Erythroblast (primary cell): ENCODE data around the gene DDX54.
"Not testable (repeated sequence)": the region's sequence is repeated elsewhere in the genome, so short reads cannot be mapped to it uniquely, and the experiment has no call there.

Source experiments
- DNase-seq, 2 experiments: peaks; one replicate each; lab custom pipeline; 2025; lab: John Stamatoyannopoulos, UW
- GATA1 ChIP-seq: IDR thresholded peaks from 2 replicates; pipeline ENCODE4 v1.6.1; 2011; ENCODE audit warnings: low read depth, mild to moderate bottlenecking, control low read depth, low read length, moderate library complexity
- POLR2A ChIP-seq: IDR thresholded peaks from 2 replicates; pipeline ENCODE4 v1.6.1; 2011; ENCODE audit warnings: mild to moderate bottlenecking, low read length

DDX54 gene

GRCh38 chr12:113154351-113154973 lies 30.8 kb downstream of the DDX54 start:
- no peak for TF ChIP-seq POLR2A
- no peak for TF ChIP-seq GATA1
- DNase-seq = no peak

DNA sequence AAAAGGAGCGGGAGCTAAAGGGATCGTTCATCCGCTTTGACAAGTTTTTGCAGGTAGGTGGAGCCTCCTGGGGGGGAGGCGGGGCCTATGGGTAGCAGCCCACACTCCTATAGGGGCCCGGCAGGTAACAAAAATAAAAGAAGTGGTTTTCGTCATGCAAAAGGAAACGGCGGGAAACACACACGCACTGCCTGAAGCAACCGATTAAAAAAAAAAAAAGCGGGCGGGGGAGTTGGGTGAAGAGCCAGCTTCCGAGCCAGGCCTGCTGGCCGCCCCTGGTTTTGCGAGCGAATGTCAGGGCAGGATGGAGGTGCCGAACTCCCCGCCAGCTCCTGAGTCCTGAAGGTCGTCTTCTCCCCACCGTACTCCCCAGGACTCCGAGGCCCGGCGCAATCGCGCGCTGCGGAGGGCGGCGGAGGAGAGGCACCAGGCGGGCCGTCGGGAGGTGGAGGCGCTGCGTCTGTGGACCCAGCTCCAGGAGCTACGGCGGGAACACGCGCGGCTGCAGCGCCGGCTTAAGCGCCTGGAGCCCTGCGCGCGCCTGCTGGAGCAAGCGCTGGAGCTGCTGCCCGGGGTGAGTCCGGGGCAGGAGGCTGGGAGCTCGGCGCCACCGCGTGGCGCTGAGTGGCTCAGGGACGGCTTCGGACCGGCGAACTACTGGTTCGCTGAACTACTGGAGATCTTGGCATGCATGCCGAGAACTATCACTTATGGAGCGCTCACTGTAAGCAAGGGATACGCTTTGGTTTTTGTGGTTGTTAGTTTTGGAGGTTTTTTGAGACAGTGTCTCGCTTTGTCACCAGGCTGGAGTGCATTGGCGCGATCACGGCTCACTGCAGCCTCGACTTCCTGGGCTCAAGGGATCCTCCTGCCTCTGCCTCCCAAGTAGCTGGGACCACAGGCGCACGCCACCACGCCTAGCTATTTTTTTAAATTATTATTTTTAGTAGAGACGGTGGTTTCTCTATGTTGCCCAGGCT lies 32.2 kb downstream of the DDX54 start:
- DNase-seq = peak; percentile 58 to 67
- TF ChIP-seq GATA1 (no peak), POLR2A (no peak)

DNA sequence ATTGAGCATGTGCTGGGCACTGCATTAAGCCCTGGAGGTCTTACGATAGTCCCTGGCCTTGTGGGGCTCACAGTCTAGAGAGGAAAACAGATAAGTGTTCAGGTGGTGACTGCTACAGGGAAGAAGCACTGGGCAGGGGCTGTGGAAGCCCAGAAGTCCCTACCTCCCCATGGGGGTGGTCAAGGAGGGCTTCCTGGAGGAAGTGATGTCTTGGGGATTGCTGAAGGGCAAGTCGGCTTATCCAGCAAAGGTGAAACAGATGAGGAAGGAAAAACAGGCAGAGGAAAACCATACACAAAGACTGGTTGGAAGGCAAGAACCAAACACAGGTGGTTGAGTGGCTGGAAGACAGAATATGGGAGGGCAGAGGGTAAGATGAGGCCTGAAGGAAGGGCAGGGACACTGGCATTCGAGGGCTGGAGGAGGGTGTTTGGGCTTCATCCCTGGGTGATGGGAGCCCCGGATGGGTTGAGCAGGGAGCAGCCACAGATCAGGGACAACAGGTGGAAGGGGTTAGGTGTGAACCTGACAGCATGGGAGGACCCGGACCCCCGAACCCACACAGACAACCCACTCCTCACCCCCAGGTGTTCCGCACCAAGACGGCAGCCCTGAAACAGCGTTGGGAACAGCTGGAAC lies 33.0 kb downstream of the DDX54 start:
- DNase-seq = no peak
- TF ChIP-seq GATA1 (no peak), POLR2A (no peak)

- TF ChIP-seq POLR2A = no peak
- no peak for TF ChIP-seq GATA1
- DNase-seq = no peak
These were observed 33.6 kb downstream of the DDX54 start for GRCh38 chr12:113151655-113152054.

GRCh38 chr12:113149361-113150150 lies 35.7 kb downstream of the DDX54 start, which contains the start of gene CFAP73:
Gene CFAP73, plus strand, starts transcription at chr12:113149724. Its CDS starts 134 bp downstream, at chr12:113149858.
- TF ChIP-seq POLR2A = no peak
- no peak for TF ChIP-seq GATA1
- DNase-seq = peak; percentile 16 to 39

DNA sequence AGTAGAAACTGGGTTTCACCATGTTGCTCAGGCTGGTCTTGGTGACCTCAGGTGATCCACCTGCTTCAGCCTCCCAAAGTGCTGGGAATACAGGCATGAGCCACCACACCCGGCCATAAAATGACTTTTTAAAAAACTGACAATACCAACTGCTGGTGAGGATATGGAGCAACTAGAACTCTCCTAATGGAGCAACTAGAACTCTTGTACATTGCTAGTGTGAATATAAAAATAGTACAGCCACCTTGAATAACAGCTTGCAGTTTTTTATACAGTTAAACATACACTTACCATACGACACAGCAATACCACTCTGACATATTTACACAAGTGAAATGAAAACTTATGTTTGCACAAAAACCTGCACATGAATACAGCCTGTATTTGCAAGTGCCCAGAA lies 38.3 kb downstream of the DDX54 start:
- TF ChIP-seq GATA1 (no peak), POLR2A (no peak)
- DNase-seq = no peak

- TF ChIP-seq GATA1 = no peak
- no peak for TF ChIP-seq POLR2A
- DNase-seq = no peak
These were observed 39.3 kb downstream of the DDX54 start for GRCh38 chr12:113145720-113146551.

DNA sequence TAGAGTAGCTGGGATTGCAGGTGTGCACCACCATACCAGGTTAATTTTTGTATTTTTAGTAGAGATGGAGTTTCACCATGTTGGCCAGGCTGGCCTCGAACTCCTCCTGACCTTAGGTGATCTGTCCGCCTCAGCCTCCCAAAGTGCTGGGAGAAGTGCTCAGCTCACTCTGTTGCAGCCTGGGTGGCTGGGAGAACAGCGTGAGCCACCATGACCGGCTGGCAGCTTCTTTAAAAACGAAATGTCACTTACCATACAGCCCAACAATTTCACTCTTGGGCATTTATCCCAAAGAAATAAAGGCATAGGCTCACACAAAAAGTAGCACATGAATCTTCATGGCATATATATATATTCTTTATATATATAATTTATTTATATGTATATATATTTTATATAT lies 40.5 kb downstream of the DDX54 start:
- DNase-seq = no peak
- TF ChIP-seq GATA1 (no peak), POLR2A (no peak)

GRCh38 chr12:113143959-113144358 lies 41.3 kb downstream of the DDX54 start:
- TF ChIP-seq GATA1 (no peak), POLR2A (no peak)
- no peak for DNase-seq

- TF ChIP-seq POLR2A = no peak
- no peak for TF ChIP-seq GATA1
- DNase-seq = no peak
These were observed 42.4 kb downstream of the DDX54 start for GRCh38 chr12:113142886-113143332.

DNA sequence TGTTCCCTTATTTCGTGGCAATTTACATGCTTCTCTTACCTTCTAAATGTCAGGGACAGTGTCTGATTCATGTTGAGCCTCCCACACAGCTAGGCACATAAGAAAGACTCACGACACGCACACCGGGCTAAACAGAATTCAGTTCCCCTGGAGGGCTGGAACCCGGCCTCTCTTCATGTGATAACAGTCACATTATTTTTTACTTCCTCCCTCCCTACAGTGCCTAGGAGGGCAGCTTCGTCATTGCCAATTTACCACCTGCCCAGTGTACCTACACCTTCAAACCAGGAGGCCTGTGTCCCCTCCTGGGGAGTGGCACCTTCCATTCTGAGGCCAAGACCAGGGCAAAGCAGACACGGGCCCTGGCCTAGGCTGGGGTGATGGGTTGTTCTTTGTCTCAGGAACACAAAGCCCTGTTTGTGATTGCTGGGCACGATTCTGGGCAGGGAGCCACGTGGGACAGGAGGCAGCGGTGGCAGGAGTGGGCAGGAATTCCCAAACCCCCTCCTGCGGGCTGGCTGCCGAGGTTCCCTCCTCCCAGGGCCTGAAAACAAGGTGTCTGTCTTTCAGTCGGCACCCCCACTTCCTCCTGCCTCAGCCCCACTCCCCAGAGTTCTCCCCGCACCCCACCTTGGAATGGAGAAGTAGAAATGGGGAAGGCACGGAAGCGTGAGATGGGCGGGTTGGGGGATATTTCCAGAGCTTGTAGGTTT lies 42.9 kb downstream of the DDX54 start:
- no peak for DNase-seq
- TF ChIP-seq GATA1 (no peak), POLR2A (no peak)

DNA sequence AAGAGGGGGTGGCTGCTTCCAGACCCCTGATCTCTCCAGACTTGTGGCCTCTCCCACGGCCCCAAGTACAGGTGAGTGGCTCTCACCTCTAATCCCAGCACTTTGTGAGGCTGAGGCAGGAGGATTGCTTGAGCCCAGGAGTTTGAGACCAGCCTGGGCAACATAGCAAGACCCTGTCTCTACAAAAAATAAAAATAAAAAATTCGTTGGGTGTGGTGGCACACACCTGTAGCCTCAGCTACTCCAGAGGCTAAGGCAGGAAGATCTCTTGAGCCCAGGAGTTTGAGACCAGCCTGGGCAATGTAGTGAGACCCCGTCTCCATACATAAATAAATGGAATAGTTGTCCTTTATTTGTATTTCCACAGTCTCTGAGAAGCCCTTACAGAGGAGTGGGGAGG lies 43.6 kb downstream of the DDX54 start:
- DNase-seq = not testable (repeated sequence)
